OCI-M2 (cell line): ENCODE data around the gene SLC2A4.

Source experiments
- DNase-seq: peaks from one replicate; lab custom pipeline; 2025; ENCODE audit not compliant: unreplicated experiment; lab: John Stamatoyannopoulos, UW

SLC2A4 gene

GRCh38 chr17:7263801-7264078, 17.8 kb upstream of the SLC2A4 start:
- no peak for DNase-seq

DNA sequence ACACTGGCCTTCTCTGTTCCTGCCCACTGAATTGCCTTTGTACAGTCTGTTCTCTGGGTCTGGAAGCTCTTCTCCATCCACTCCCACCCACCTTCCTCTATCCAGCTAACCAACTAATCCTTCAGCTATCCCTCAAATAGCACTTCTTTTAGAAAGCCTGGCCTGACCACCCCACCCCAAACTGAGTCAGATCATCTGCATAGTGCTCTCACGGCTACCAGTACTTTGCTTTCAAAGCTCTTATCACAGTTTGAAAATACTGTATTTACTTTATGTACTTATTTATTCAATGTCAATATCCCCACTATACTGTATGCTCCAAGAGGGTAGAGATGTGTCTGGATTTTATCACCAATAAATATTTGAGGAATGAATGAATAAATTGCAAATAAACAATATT, 14.7 kb upstream of the SLC2A4 start:
- DNase-seq, result no peak

DNA sequence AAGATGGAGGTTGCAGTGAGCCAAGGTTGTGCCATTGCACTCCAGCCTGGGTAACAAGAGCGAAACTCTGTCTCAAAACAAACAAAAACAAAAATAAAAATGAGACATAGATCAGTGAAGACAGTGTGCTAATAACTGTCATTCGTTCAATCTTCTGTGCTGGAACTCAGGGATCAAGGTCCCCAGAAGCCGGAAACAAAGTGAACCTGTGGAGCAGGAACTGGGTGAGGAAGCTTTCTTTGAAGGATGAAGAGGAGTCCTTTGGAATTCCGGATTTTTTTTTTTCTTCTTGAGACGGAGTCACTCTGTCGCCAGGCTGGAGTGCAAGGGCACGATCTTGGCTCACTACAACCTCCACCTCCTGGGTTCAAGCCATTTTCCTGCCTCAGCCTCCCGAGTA, 2.1 kb upstream of the SLC2A4 start:
- DNase-seq, result no peak

- peak; percentile 58 for DNase-seq
Measured at GRCh38 chr17:7280519-7281073, 922 bp upstream of the SLC2A4 start.

DNA sequence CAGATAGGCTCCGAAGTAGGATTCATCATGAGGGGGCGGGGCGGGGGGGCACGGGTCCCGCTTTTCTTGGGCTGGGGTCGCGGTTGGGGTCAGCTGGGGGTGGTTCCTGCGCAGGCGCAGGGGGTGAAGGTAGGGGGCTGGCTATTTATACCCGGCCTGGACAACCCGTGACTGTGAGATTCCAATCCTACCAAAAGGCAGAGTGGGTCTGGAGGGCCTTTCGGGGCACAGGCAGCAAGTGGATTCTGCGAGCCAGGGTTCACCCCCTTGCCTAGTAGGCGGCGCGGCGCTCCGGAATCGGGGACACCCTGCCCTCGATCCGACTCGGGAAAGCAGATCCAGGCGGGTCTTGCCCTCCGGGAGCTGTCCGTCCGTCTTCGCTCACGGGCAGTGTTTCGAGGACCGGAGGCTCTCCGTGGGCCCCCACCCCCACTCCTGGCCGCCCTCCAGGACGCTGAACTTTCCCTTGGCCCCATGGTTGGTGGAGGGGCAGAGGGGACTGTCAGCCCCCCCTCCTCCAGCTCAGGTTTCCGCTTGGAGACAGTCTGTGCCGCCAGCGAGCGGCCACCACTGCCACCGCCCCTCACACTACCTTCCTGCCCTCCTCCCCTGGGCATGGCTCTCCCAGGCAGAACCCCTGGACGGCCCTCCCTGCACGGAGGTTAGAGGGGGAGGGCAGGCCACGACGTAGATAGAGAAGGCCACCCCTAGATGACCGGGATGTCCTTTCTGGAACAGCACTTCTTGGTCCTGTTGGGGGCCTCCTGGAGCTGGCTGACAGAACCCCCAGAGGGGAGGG, 634 bp downstream of the SLC2A4 start:
- no peak for DNase-seq

DNA sequence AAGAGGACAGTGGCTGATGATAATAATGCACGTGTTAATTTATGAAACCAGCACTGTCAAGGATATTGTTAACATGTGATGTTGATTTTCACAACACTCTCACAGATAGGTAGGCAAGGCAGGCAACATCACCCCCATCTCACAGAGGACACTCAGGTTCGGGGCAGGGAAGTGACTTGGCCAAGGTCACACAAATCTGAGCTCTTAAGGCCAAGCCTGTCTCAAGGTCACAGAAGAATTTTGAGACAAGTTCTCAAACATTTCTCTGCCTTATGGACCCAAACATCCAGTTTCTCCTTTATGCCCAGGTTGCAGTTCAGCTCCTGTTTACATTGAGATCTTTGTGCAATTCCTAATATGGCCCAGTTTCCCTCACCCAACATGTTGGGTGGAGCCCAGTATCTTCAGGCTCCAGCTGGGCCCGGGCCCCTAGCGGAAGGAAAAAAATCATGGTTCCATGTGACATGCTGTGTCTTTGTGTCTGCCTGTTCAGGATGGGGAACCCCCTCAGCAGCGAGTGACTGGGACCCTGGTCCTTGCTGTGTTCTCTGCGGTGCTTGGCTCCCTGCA, 1.3 kb downstream of the SLC2A4 start:
- DNase-seq, result no peak

DNA sequence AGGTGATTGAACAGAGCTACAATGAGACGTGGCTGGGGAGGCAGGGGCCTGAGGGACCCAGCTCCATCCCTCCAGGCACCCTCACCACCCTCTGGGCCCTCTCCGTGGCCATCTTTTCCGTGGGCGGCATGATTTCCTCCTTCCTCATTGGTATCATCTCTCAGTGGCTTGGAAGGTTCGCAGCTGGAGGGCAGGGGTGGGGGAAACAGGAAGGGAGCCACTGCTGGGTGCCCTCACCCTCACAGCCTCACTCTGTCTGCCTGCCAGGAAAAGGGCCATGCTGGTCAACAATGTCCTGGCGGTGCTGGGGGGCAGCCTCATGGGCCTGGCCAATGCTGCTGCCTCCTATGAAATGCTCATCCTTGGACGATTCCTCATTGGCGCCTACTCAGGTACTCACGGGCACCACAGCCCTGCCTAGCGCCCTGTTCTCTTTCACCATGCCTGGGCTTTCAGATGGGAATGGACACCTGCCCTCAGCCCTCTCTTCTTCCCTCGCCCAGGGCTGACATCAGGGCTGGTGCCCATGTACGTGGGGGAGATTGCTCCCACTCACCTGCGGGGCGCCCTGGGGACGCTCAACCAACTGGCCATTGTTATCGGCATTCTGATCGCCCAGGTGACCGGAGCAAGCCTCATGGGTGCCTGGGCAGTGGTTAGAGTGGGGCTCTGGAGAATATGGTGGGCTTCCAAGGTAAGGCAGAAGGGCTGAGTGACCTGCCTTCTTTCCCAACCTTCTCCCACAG, 2.1 kb downstream of the SLC2A4 start:
- DNase-seq, result no peak

GRCh38 chr17:7284911-7285310, 3.4 kb downstream of the SLC2A4 start:
- no peak for DNase-seq

GRCh38 chr17:7285679-7286078, 4.2 kb downstream of the SLC2A4 start:
- no peak for DNase-seq

GRCh38 chr17:7289256-7290032, 7.9 kb downstream of the SLC2A4 start:
- no peak for DNase-seq

DNA sequence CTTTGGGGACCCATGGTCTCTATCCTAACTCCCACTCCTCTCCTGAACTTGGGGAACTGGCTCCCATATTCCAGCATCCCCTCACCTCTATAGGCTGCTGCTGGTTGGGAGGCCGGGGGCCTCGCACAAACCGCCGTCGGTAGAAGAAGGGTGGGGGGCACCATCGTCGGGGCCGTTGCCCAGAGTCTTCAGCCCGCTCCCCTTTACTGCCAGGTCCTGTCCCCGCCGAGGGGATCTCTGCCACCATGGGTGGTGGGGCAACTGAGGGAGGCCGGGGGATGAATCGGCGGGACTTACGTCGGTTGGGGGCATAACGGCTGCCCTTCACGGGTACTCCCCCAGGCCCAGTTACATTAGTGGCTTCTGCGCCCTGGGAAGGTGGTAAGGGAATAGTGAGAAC, 8.6 kb downstream of the SLC2A4 start:
- no peak for DNase-seq

GRCh38 chr17:7290685-7291084, 9.2 kb downstream of the SLC2A4 start:
- no peak for DNase-seq

DNA sequence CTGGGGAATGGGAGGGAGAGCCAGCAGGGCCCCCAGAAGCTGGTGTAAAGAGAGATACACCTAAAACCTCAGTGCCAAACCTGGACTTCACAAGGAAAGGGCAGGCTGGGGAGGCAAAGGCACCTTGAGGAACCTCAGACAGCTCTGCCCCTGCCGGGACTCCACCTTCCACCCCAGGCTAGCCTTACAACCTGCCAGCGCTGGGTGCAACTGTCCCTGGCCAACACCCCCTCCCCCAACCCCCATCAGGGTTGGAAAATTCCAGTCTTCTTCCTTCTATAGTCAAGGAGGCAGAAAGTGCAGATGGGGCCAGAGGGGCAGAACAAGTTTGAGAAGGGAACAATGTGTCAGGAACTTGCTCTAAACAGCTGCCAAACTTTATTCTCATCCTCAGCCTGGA, 10.7 kb downstream of the SLC2A4 start:
- DNase-seq, result no peak

- DNase-seq, result no peak
Measured at GRCh38 chr17:7292729-7293128, 11.2 kb downstream of the SLC2A4 start.

DNA sequence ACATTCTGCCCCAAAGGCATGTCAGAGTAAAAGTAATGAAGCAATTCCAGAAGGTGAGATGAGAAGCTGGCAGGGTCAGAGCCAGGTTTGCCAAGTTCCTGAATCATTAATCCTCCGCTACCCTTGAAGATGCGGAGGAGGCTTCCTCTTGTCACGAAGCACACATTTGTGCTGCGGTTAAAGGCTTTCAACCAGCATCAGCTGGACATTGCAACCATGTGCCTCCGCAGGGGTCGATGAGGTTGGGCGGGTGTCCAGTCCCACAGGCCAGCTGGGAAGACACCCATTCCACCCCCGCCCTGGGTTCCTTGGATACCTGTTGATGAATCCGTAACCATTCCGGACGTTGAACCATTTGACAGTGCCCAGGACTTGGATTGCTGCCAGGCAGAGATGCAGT, 11.6 kb downstream of the SLC2A4 start:
- DNase-seq, result no peak

DNA sequence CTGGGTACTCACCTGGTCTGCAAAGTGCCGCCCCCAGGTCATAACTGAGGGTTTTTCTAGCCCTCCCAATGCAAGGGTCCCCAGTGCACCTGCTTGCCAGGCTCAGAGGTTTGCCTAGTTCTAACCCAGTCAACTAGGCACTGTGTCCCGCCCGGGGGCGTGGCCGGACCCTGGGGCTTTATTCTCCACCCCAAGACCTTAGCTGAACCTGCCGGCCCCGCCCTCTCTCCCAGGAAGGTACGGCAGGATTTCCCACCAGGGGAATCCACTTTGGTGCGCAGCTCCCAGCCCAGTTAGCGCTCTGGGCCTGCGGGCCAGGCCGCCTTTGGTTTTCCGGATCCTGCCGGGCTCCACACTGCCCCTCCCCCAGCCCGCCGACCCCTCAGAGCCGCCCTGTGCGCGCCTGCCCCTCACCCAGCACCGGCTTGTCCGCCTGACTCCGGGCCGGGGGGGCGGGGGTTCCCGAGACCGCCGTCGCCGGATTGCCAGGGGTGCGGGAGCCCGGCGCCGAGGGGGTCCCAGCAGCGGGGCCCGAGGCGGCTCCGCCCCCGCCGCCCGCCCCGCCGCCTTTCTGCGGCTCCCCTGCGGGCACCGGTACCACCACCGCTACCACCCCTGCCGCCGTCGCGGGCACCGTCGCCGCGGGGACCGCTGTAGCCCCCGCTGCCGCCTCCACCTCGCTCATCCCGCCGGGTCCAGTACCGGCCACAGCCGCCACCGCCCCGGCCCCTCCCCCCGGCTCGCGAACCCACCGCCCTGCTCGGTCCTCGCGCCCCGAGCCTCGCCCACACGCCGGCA, 12.5 kb downstream of the SLC2A4 start:
- DNase-seq, result no peak

DNA sequence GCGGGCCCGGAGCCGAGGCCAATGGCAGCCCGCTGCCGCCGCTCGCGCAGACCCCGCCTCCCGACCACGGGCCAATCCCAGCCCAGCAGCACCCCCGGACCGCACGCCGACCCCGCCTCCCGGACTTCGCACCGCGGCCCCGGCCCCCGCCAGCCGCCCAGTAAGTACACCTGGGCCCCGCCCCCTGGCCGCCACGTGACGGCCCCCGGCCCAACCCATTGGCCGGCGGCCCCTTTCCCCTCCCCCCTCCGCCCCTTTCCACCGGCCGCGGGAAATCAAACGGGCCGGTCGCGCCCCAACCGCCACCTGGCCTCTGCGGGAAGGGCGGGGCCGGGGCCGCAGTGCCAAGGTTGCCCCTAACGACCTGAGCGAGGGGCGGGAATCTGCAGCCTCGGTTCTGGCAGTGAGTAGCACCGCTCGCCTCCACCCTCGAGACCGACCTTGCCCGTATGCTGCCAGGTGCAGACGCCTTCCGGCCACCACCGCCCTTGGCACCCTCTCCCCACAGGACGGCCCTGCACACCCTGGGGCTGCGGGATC, 13.2 kb downstream of the SLC2A4 start, which contains the start of gene YBX2:
YBX2 (minus strand) TSS at position 26 of the 540 bp plus-strand sequence. CDS start 139 bp downstream, outside the sequence.
- DNase-seq, result peak; percentile 42

- DNase-seq, result no peak
Measured at GRCh38 chr17:7295230-7296180, 14.0 kb downstream of the SLC2A4 start.
